Epithelial cell of proximal tubule (primary cell): ENCODE data around the gene STK24. TPM values are rescaled to one million over a fixed set of nuclear protein-coding genes. Genes with fewer than 3 reads are reported as not detected.

ENCODE experiments used
- DNase-seq: peaks from one replicate; pipeline ENCODE4 v3.0.0-alpha.2; 2011; ENCODE audit warnings: low read depth
- H3K4me3 ChIP-seq: 2 replicates; pipeline ENCODE4 v1.5.1; 2011; ENCODE audit warnings: low read depth, mild to moderate bottlenecking, low read length
- CTCF ChIP-seq: conservative IDR thresholded peaks from 2 replicates; pipeline ENCODE4 v1.5.1; 2012; ENCODE audit warnings: low read depth, mild to moderate bottlenecking, low read length
- total RNA-seq: library from RNA; depleted of rRNA; stranded (reverse); fragments of >200 nt; gene quantifications from 2 replicates; pipeline ENCODE4 v1.2.3, GENCODE V29; 2015

Gene STK24
- total RNA-seq, 1 donor from 2014 or later: 115 TPM

- H3K4me3 ChIP-seq: no peak overlapping the region
- DNase-seq: no peak
- no peak for TF ChIP-seq CTCF
Observed at GRCh38 chr13:98442391-98443230, 134.3 kb downstream of the STK24 start.

DNA sequence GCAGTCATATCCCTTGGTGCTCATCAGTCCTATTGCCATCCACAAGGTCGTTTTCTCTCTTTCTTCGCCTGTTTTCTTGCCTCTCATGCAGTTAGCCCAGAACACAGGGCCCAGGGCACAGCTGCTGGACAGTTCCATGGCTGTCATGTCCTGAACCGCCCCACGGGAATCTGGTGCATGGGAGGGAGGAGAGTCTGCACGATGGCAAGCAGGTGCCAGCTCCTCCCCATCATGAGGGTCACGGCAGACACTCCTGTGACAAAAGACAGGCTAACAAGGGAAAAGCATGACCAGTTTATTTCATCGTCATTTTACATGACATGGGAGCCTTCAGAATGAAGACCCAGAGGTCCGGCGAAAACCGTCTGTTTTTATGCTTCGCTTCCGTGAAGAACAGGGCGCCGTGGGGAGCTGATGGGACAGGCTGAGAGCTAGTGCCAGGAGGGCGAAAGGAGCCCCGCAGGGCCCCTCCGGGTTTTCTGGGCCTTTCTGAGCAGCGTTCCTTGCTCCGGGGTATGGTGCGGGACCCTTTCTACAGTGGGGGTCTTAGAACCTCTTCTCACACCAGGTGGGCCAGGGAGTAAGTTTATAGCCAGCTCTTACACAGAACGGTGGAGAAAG lies 135.7 kb downstream of the STK24 start:
- no peak overlapping the region for H3K4me3 ChIP-seq

GRCh38 chr13:98440390-98441055 lies 136.4 kb downstream of the STK24 start:
- TF ChIP-seq CTCF: no peak
- H3K4me3 ChIP-seq: no peak overlapping the region
- DNase-seq: no peak

More for the DNA sequence above, 135.7 kb downstream of the STK24 start:
- no peak for DNase-seq
- TF ChIP-seq CTCF: no peak

DNA sequence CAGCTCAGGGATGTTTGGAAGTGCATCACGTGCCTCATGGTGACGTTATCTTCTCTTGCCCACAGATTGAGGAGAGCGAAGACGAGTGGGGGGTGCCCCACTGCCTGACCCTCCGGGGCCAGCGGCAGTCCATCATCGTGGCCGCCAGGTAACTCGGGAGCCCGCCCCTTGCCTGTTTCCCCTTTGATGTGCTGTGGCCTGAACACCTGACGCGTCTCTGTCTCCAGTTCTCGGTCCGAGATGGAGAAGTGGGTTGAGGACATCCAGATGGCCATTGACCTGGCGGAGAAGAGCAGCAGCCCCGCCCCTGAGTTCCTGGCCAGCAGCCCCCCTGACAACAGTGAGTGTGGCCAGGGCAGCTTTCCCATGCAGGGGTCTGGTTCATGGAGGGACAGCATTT lies 137.0 kb downstream of the STK24 start:
- H3K4me3 ChIP-seq: no peak overlapping the region
- DNase-seq: no peak
- TF ChIP-seq CTCF: no peak

GRCh38 chr13:98439126-98439828 lies 137.6 kb downstream of the STK24 start:
- no peak overlapping the region for H3K4me3 ChIP-seq
- DNase-seq: no peak
- TF ChIP-seq CTCF: no peak

DNA sequence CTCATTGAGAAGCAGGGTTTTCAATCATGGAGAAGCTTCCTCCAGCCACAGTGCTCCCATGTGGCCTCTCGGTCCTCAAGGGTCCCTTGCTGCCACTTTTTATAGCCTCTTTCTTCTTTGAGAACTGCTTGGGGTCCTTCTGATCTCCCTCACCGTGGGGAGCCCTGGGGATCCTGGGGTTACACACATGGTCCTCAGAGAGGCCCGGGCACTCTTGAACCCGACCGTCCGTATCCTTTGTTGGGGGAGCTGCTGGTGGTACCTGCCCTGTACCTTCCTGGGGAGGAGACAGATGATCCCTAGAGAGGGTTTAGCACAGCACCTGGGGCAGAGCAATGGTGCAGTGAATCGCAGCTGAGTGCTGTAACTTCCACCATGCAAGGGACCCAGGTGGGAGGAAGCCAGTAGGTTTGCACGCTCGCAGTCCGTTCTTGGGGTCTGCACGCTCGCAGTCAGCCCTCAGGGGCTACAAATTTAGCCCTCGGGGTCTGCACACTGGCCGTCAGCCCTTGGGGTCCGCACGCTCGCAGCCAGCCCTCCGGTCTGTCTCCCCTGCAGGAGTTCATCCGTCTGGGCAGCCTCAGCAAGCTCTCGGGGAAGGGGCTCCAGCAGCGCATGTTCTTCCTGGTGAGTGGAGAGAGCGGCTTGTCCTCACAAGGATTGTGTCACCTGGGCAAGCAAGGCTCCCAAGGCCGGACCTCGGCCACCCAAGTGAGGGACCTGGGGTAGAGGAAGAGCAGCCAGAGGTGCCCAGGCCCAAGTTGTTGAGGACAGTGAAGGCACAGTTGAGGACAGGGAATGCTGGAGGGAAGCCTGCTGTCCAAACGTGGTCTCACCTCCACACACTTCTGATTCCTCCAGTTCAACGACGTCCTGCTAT lies 138.4 kb downstream of the STK24 start:
- DNase-seq: no peak
- TF ChIP-seq CTCF: no peak
- H3K4me3 ChIP-seq: no peak overlapping the region
